GM12892 (cell line): ENCODE results near the gene CRTAC1.

Experiments used
- POLR2A ChIP-seq: IDR thresholded peaks from 2 replicates; pipeline ENCODE4 v1.6.1; 2011; ENCODE audit warnings: low read depth, low read length, control low read depth
- POLR2AphosphoS5 ChIP-seq: IDR thresholded peaks from 2 replicates; pipeline ENCODE4 v1.6.1; 2011; ENCODE audit warnings: low read depth, low read length, control low read depth
- TAF1 ChIP-seq: IDR thresholded peaks from 2 replicates; pipeline ENCODE4 v1.6.1; 2011; ENCODE audit warnings: low read depth, mild to moderate bottlenecking, control low read depth, low read length, borderline replicate concordance

DNA sequence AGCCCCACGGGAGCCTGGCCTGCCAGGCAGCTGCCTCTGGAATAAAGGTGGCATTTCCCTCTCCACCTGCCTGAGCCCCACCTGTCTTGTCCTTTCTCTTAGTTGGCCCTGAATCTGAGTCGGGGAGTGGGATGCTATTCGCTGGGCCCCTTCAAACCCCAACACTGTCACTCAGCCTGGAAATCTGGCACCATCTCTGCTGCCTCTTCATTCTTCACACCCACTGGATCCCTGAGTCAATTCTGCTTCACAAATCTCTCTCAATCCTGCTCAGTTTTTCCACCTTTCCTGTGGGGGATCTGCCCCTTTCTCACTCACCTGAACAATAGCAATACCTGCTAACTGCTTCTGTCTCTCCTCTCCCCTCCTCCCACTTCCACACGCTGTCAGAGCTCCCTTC is 10.6 kb downstream of the CRTAC1 start:
- TF ChIP-seq POLR2AphosphoS5 (no peak), TAF1 (no peak), POLR2A (no peak)
